ENCODE results near the gene MAVS.
A peak's percentile ranks its signal among the peaks of the same experiment; 100 is the strongest.
"Not testable (repeated sequence)": the region's sequence is repeated elsewhere in the genome, so short reads cannot be mapped to it uniquely, and the experiment has no call there.

The MAVS gene

DNA sequence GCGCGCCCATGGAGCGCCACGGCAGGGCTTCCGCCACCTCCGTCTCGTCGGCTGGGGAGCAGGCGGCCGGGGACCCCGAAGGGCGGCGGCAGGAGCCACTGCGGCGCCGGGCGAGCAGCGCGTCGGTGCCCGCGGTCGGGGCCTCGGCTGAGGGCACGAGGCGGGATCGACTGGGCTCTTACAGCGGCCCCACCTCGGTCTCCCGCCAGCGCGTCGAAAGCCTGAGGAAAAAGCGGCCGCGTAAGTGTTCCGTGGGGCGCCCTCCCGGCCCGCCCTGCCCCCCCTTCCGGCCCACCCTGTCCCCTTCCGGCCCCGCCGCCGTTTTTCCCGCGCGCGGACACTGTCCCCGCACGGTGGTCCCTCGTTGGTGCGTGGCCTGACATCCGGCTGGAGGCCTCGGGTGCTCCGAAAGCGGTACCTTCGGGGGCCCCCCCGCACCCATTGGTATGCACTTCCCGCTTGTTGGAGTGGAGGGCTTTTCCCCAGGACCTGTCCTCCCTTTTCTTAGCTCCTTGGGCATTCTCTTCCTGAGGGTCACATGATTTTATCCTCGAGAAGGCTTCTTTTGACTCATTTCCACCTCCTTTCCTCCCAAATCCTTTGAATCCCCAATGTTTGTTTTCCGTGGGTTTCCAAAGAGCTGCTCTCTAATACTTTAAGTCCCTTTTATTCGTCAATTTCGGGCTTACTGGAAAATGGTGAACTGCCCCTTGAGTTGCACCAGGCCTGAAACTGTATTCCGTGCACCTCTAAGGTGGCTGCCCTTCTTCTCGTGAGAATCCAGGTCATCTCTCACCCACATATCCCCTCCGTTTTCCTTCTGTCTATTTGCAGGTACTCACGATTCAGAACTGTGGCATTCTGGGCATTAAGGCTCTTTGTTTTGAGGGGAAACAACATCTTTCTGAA, 43.1 kb downstream of the MAVS start:
- peak; percentile 81 for DNase-seq

DNA sequence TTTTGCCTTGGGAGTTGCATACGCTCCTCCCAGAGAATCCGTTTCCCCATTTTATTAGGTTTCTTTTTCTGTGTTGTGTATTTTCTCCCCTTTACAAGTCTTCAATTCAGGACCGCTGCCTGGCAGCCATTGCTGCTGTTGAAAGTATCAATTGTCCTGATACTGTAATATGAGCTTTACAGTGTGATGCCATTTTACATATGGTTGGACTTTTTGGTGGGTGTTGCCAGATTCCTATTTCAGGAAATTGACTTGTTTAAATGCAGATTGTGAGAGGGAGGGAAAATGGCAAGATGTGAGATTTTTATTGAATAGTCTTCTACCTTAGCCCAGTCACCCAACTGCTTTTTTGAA, 43.7 kb downstream of the MAVS start:
- DNase-seq, result peak; percentile 81

DNA sequence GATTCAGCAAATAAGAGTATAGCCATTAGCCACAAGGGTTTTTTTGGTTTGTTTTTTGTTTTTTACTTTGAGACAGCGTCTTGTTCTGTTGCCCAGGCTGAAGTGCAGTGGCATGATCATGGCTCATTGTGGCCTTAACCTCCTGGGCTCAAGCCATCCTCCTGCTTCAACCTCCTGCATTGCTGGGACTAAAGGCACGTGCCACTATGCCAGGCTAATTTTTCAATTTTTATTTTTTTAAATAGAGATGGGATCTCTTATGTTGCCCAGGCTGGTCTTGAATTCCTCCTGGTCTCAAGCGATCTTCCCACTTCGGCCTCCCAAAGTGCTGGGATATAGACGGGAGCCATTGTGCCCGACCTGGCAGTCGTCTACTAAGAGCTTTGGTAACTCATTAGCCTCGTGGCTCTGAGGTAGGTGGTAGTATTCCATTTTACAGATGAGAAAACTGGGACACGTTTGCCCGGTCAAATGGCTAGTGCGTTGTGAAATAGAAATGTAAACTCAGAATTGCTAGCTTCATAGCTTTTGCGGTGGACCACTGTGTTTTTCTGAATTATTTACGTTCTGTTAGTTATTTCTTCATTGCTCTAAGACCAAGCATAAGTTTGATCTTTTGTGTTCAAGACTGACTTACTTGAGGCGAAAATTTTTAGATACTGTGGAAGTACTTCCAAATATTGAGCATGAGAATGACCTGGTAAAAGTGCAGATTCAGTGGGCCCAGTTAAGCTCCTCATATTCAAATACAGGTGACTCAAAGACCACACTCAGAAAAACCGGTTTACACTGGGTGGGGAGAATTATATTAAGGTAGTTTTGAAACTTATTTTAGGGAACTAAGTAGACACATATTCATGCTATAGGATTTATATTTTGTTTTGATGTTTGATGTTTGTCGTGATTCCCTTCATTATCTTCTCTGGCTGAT, 44.6 kb downstream of the MAVS start:
- DNase-seq, result no peak

DNA sequence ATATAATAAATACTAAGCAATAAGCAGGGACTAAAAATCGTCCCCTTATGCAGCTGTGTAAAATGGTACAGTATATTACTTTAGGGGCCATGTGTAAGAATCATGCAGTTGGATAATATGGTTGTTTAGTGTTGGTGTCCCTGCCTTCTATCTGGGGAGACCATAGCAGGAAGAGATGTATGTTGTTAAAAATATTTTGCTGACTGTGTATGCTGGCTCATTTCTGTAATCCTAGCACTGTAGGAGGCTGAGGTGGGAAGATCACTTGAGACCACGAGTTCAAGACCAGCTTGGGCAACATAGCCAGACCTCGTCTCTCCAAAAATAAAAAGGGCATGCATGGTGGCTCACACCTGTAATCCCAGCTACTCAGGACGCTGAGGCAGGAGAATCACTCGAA, 48.2 kb downstream of the MAVS start:
- DNase-seq, result no peak

DNA sequence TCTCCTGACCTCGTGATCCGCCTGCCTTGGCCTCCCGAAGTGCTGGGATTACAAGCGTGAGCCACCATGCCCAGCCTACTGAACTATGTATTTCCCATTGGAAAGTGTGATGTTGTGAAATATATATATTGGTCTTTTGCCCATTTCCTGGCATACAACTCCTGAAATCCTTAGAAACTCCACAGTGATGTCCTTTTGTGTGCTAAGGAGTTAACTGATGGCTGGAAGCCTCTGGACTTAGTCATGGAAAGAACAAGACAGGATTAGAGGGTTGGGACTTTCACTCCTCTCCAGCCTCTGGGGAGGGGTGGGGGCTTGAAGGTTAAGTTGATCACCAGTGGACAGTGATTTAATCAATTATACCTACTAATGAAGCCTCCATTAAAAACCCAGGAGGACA, 49.7 kb downstream of the MAVS start:
- no peak for DNase-seq

DNA sequence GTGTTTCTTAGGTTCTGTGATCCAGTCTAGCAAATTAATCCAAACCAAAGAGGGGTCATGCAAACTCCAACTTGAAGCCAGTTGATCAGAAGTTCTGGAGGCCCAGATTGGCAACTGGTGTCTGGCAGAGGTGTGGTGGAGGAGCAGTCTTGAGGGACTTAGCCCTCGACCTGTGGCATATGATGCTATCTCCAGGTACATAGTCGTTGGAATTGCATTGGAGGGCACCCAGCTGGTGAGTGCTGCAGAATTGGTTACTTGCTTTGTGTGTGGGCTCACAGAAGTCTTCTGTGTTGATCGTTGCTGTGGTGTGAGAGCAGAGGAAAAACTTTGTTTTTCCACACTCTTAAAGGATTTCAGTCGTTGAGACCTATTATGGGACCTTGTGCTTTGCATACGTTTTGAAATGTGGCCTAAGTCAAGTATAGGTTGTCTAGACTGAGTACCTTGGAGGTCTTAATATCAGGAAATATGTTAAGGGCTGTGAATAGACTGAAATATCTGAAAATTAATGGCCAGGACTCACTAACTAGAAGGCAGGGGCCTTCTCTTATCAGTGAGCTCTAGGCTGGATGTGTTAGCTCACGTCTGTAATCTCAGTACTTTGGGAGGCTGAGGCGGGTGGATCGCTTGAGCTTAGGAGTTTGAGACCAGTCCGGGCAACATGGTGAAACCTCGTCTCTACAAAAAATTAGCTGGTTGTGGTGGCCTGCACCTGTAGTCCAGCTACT, 50.4 kb downstream of the MAVS start:
- no peak for DNase-seq

DNA sequence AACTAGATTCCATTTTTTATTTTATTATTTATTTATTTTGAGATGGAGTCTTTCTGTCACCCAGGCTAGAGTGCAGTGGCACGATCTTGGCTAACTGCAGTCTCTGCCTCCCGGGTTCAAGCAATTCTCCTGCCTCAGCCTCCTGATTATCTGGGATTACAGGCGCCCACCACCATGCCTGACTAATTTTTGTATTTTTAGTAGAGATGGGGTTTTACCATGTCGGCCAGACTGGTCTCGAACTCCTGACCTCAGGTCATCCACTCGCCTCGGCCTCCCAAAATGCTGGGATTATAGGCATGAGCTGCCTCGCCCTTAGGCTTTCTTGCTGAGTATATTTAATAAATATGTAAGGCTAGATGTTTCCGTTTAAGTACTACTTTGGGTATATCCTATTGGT, 51.5 kb downstream of the MAVS start:
- not testable (repeated sequence) for DNase-seq

DNA sequence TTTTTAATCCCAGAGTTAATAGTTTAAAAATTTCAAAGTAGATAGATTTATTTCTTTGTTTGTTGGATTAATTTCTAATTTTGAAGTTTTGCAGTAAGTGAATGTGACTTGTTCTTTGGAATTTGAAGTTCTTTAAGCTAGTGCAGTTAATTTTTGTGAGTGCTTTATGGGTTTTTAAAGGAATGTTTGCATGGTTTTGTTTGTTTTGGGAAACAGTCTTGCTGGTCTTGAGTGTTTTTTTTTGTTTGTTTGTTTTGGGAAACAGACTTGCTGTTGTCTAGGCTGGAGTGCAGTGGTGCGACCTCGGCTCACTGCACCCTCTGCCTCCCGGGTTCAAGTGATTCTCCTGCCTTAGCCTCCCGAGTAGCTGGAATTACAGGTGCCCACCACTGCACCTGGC, 52.0 kb downstream of the MAVS start:
- no peak for DNase-seq

DNA sequence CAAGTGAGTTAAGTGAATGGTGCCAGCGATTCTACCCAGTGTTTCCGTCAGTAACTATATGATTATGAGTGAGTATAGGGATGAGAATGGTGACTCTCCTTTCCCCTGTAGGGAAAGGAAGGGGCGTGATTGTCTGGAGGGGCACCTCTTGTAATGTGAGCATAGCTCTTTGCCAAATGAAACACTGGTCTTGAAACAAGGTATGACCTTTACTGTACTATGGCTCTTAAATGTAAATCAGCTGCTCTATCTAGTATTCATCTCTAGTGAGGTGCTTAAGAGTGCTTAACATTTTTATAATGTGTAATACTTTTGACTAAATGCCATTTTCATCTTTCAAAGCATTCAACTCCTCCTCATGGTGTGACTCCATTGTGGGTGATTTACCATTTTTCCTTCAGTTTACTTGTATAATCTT, 53.6 kb downstream of the MAVS start:
- DNase-seq, result no peak

DNA sequence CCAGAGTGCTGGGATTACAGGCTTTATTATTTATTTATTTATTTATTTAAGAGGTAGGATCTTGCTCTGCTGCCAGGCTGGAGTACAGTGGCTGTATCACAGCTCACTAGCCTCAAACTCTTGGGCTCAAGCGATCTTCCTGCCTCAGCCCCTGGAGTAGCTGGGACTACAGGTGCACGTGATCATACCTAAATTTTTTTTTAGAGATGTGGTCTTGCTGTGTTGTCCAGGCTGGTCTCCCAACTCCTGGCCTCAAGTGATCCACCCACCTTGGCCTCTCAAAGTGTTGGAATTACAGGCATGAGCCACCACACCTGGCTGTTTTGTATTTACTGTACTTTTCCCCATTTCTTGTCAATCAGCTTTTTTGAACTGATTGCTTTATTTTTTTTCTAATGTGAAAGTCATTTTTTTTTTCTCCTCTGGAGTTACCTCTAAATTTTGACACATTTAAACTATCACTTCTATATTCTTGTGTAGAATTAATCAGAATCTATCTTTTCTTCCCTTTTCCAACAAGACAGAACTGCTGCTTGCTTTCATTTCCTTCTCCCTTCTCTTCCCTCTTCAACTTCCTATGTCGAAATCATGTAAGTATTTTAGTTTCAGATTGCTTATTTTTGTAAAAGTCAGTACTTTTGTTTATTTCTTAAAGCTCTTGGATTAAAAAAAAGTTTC, 54.5 kb downstream of the MAVS start:
- DNase-seq, result no peak

DNA sequence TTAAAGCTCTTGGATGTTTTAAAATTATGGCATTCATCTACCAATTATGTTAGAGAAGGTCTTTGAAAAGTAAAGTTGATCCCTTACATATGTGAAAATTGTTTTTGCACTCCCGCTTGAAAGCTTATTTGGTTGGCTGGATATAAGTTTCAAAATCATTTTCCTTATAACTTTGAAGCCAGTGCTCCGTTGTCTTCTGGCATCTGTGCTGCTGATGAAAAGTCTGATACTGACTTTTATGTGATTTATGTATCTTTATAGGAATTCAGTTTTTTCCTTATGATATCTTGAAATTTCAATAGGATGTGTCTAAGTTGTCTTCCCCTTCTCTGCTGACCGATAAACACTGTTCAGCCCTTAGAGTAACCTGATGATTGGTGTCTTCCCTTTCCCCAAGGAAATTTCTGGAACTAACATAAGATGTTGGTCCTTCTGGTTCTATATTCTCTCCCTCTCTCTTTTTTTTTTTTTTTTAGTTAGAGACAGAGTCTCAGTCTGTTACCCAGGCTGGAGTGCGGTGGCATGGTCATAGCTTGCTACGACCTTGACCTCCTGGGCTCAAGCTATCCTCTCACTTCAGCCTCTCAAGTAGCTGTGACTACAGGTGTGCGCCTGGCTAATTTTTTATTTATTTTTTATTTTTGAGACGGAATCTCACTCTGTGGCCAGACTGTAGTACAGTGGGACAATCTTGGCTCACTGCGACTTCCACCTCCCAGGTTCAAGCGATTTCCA, 55.2 kb downstream of the MAVS start:
- DNase-seq, result no peak

DNA sequence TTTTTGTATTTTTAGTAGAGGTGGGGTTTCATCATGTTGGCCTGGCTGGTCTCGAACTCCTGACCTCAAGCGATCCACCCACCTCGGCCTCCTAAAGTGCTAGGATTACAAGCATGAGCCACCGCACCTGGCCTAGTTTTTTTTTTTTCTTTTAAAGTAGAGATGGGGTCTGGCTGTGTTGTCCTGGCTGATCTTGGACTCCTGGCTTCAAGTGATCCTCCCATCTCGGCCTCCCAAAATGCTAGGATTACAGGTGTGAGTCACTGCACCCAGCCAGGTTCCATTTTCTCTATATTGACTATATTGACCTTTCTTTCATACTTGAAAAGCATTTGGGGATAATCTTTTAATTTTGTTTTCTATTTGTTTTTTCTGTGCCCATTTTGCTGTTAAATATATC, 55.8 kb downstream of the MAVS start:
- no peak for DNase-seq

DNA sequence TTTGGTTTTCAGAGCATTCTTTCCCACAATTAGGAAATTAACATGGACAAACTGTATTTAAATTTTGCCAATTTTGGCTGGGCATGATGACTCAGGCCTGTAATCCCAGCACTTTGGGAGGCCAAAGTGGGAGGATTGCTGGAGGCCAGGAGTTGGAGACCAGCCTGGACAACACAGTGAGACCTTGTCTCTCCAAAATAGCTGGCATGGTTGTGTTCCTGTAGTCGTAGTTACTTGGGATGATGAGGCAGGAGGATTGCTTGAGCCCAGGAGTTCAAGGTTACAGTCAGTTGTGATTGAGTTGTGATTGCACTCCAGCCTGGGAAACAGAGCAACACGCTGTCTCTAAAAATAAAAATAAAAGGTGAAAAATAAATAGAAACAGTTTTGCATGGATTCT, 57.6 kb downstream of the MAVS start:
- DNase-seq, result no peak

DNA sequence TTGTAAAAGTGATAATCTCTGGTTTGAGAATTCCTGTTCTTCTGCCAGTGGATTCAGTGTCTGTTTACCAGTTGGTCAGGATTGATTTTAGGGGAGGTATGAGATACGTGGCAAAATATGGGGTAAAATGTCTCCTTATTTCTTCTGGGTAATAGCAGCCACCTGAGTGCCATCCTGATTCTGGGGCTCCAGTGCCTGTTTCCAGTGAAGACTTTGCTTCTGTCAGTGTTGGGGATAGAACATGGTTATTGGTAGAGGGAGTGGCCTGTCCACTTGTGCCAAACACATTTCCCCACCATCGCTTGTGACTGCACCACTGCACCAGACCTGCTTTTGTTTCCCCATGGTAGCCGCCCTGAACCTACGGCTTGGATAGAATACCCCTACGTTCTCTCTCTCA, 58.2 kb downstream of the MAVS start:
- no peak for DNase-seq

DNA sequence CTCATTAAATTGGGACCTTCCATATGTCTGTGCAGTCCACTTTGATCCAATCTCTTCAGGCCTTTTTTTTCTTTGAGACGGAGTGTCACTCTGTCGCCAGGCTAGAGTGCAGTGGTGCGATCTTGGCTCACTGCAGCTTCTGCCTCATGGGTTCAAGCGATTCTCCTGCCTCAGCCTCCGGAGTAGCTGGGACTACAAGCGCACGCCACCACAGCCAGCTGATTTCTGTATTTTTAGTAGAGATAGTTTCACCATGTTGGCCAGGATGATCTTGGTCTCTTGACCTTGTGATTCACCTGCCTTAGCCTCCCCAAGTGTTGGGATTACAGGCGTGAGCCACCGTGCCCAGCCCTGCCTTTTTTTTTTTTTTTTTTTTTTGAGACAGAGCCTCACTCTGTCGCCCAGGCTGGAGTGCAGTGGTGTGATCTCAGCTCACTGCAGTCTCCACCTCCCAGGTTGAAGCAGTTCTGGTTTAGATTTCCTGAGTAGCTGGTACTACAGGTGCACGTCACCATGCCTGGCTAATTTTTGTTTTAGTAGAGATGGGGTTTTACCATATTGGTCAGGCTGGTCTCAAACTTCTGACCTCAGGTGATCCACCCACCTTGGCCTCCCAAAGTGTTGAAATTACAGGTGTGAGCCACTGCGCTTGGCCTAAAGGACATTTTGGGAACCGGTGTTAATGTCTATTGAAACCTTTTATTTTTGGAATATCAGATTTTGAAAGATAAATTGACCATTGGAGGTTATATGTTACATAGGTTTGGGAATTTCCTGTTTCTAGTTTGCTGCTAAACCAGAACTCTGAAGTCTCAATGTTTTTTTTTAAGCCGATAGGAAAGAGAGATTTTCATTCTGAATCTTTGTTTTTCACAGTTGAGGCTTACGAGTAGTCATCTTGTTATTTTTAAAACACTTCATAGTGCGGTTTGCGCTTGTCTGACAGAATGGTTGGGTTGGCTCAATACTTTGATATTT, 60.4 kb downstream of the MAVS start:
- DNase-seq, result not testable (repeated sequence)

DNA sequence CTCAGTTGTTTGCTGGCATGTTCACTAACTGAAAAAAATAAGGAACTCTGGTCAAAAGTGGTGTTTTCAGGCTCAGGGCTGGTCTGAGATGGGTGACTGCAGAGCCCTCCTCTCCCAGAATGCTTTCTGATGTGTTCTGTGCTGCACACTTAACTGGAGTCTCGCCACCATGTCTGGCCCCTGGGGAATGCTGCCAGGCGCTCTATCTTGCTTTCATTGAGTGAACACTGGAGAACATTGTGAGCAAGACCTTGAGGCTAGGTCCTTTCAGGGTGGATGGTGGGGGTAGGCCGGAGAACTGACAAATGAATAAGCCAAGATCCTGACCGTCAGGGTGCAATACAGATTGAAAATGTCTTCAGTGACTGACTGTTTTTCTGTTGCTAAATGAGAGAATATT, 62.0 kb downstream of the MAVS start:
- DNase-seq, result no peak

DNA sequence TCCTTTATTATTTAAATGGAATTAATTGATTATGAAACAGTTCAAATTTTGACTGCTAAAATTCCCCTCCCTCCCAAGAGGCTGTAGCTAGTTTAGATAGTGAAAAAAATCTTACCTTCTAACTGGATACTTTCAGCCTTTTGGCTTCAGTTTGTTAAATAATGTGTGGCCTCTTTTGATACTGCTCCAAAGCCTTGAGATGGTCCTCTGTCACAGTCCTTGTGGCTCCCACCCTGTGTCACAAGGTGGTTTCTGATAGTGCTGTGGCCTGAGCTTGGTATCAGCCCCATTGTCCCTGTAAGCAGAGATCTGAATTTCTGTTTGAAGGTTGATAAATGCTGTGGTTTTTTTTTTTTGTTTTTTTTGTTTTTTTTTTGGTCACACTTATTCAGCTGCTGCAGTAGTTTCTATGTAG, 63.3 kb downstream of the MAVS start:
- no peak for DNase-seq

DNA sequence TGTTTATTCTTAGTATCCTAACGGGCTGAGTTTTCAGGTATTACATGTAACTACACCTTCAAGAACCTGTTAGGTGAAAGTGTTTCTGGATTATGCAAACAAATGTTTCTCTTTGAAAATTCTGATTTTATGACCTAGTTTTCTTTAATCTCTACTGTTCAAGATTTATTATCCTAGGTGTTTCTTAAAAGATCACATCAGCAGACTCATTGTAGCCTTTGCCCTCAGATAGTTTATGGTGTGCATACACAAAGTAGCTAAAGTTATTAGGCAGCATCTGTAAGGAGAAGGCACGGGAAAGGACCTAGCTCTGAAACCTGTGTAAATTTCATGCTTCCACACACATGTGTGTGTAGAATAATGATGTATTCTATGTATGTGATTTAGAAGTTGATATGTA, 64.2 kb downstream of the MAVS start:
- DNase-seq, result no peak

DNA sequence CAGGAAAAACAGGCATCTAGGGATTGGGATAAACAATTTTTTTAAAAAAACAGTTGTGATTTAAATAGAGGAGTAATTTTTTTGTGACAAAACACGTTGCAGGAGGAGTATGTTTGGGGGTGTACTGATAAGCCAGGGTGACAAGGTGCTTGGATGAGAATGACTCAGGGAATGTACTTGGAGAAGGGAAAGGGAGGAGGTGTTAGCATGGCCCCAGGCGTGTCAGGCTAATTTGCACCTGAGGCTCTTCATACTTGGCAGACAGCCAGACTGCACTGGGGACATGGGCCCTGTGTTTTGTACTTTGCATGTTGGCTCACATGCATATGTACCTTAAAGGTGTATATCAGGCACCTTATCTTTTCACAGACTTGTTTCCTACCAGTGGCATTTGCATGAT, 65.3 kb downstream of the MAVS start:
- peak; percentile 75 for DNase-seq

DNA sequence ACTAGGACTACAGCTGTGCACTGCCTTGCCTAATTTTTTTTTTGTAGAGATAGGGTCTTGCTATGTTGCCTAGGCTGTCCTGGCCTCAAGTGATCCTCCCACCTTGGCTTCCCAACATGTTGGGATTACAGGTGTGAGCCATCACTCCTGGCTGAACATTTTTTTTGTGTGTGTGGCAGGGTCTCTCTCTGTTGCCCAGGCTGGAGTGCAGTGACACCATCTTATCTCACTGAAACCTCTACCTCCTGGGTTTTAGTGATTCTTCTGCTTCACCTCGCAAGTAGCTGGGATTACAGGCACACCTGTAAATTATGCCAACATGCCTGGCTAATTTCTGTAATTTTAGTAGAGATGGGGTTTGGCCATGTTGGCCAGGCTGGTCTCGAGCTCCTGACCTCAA, 67.8 kb downstream of the MAVS start:
- DNase-seq, result no peak

DNA sequence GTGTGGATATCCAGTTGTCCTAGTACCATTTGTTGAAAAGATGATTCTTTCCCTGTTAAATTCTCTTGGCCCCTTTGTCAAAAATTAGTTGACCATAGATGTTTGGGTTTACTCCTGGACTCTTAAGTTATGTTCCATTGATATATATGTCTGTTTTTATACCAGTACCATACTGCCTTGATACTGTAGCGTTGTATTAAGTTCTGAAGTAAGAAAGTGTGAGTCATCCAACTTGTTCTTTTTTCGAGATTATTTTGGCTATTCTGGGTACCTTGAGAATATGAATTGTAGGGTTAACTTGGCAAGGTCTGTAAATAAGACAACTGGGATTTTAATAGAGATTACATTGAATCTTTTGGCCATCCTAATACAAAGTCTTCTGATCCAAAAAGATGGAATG, 69.1 kb downstream of the MAVS start:
- no peak for DNase-seq

Measured in NCI-H2171 treated with DMSO at 0.1 percent for 48 hours (cell line).